Epithelial cell of proximal tubule (primary cell): Measurements from ENCODE around the gene MAP4K2. TPM values are rescaled to one million over a fixed set of nuclear protein-coding genes. Genes with fewer than 3 reads are reported as not detected.

ENCODE experiments used
- DNase-seq: peaks from one replicate; pipeline ENCODE4 v3.0.0-alpha.2; 2011; ENCODE audit warnings: low read depth
- H3K4me3 ChIP-seq: 2 replicates; pipeline ENCODE4 v1.5.1; 2011; ENCODE audit warnings: low read depth, mild to moderate bottlenecking, low read length
- CTCF ChIP-seq: conservative IDR thresholded peaks from 2 replicates; pipeline ENCODE4 v1.5.1; 2012; ENCODE audit warnings: low read depth, mild to moderate bottlenecking, low read length
- total RNA-seq: library from RNA; depleted of rRNA; stranded (reverse); fragments of >200 nt; gene quantifications from 2 replicates; pipeline ENCODE4 v1.2.3, GENCODE V29; 2015

The MAP4K2 gene
- total RNA-seq, 1 donor from 2014 or later = 52.4 TPM

- no peak overlapping the region for H3K4me3 ChIP-seq
- no peak for TF ChIP-seq CTCF
- no peak for DNase-seq
Observed at GRCh38 chr11:64794526-64794925, 8.5 kb downstream of the MAP4K2 start.

- DNase-seq = no peak
- no peak for TF ChIP-seq CTCF
- no peak overlapping the region for H3K4me3 ChIP-seq
Observed at GRCh38 chr11:64793271-64794160, 9.5 kb downstream of the MAP4K2 start.

GRCh38 chr11:64792482-64792881 lies 10.5 kb downstream of the MAP4K2 start:
- TF ChIP-seq CTCF = no peak
- DNase-seq = no peak
- H3K4me3 ChIP-seq = no peak overlapping the region

- no peak overlapping the region for H3K4me3 ChIP-seq
- no peak for DNase-seq
- TF ChIP-seq CTCF = no peak
Observed at GRCh38 chr11:64791781-64792291, 11.2 kb downstream of the MAP4K2 start.

- no peak for DNase-seq
- no peak overlapping the region for H3K4me3 ChIP-seq
- TF ChIP-seq CTCF = no peak
Observed at GRCh38 chr11:64790205-64791095, 12.6 kb downstream of the MAP4K2 start.

- no peak for DNase-seq
- TF ChIP-seq CTCF = no peak
- H3K4me3 ChIP-seq = no peak overlapping the region
Observed at GRCh38 chr11:64789331-64790204, 13.4 kb downstream of the MAP4K2 start.
